Measurements from ENCODE around the gene IGF2.
"Not testable (repeated sequence)": the region's sequence is repeated elsewhere in the genome, so short reads cannot be mapped to it uniquely, and the experiment has no call there.

The IGF2 gene, protein sequence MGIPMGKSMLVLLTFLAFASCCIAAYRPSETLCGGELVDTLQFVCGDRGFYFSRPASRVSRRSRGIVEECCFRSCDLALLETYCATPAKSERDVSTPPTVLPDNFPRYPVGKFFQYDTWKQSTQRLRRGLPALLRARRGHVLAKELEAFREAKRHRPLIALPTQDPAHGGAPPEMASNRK

DNA sequence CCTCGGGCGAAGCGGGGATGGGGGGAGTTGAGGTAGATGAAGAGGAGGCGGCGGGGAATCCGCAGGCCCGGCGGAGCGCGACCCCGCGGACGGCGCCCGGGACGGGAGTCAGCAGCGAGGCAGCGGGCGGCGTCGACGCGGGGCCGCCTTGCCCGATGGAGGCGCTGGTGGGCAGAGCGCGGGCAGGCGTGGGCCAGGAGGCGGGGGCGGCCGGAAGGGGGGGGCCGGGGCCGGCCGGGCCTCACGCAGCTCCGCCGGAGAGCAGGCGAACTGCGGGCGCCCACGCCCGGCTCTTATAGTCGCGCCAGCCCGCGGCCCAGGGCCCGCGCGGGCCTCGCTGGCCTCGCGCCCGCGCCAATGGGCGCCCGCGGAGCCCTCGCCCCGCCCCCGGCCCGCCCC is at the start of gene IGF2:
Gene IGF2 (minus strand): TSS at position 267 of the 399 bp plus-strand sequence. CDS start 3,866 bp downstream, outside the sequence.
- DNase-seq, result no peak

DNA sequence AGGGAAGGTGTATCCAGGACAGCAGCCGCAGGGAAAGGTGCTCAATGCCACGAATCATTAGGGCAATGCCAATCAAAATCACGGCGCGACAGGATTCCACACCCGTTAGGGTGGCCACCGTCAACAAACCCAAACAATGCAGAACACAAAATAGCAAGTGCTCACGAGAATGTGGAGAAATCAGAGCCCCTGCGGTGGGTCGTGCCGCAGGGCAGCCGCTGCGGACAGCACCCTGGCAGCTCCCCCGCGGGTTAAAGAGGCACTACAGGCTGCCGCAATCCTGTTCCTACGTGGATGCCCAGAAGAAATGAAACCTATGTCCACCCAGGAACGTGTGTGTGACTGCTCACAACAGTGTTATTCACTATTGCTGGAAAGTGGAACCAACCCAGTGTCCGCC is 49.6 kb upstream of the IGF2 start:
- no peak for DNase-seq

DNA sequence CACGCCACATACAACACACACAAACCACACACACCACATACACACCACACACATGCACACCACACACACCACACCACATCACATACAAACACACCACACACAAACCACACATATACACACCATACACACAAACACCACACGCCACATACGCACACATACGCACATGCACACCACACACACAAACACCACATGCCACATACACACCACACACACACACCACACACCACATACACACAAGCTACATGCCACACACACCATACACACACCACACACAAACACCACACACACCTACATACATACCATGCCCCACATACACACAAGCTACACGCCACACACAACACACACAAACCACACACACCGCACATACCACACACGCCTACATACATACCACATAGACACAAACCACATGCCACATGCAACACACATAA is 48.1 kb upstream of the IGF2 start:
- DNase-seq, result no peak

DNA sequence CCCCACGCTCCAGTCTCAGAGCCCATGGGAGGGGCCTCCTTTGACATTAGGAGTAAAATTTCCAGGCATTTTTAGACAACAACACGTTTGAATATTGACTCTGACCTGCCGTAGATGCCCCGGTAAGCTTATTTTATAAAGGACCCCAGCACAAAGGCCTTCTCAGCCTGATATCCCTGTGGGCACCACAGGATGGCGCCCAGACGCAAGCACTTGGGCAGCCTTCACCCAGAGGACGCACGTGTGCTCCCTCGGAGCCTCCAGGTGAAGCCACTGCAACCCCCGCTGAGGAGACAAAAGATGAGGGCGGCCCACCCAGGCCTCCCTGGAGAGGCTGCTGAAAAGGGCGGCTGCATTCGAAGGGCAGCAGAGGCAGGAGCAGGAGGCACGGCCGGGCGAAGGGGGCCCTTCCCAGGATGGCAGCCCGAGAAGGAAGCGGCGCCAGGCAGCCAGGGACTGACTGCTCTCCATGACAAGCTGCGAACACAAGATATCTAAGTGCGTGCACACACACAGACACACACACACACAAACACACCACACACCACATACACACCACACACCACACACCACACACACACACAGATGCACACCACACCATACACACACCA is 47.6 kb upstream of the IGF2 start:
- no peak for DNase-seq

DNA sequence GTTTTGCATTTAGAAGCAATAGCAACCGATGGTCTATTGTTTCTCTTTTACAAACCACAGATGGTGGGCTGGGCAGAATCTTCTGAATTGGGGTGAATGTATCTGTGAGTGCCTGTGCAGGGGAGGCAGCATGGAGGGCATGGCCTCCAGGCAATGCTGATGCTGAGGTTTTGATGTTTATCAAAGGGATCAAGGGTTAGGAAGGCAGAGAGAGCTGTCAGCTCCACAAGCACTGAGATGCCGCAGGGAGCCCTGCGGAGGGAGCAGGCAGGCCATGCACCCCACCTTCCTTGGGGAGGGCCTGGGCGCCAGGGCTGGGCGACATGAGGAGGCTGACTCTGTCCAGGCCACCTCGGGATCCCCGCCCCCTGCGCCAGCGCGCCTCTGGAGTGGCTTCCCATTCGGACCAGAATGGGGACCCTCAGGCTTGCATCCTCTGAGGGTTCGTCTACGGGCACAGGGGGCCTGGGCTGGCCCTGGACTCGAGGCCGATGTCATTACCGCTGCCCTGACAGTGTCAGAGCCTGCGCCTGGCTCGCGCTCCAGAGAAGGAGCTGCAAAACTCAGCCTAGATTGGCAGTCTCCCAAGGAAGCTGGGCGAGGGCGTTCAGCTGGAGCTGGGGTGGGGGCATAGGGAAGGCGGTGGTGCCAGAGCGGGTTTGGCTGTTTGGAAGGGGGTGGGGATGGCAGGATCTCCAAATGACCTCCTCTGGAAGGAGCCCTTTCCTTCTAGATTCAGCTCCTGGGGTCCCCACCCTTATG is 46.3 kb upstream of the IGF2 start:
- DNase-seq, result no peak

DNA sequence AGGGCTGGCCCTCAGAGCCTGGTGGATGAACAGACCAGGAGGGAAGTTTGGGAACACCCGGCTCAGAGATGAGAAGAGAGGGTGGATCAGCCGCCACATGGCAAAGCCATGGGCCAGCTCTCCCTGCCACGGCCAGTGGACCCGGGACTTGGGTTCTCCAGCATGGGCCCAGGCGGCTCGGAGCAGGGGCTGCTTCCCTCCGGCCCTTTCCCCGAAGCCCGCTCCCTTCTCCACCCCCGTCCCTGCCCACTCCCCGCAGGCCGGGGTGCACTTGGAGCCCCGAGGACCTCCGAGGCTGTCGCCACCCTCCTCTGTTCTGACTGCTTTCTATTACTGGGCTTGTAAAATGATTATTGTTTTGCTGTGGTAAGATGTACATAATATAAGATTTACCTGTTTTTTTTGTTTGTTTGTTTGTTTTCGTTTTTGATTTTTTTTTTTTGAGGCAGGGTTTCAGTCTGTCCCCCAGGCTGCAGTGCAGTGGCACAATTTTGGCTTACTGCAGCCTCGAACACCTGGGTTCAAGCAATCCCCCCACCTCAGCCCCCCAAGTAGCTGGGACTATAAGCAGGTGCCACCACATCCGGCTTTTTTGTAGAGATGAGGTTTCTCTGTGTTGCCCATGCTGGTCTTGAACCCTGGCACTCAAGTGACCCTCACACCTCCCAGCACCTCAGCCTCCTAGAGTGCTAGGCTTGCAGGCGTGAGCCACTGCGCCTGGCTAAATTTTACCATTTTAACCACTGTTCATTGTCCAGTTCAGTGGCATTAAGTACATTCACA is 43.7 kb upstream of the IGF2 start:
- no peak for DNase-seq

DNA sequence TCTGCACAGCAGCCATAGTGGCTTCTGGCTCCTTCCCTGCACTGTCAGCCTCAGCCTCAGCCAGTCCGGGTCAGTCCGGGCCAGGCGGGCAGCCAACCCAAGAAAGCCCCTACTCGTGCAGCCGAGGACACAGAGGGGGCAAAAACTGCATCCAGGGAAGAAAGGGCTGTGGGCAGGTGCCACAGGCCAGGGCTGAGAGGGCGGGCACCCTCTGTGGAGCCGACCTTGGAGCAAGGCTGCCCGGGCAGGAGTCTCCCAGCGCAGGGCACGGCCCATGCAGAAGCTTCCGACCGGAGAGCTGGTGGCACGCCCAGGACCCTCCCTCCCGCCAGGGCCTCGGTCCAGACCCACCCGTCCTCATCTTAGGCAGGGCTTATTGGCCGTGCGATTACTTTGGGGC is 42.9 kb upstream of the IGF2 start:
- DNase-seq, result no peak

DNA sequence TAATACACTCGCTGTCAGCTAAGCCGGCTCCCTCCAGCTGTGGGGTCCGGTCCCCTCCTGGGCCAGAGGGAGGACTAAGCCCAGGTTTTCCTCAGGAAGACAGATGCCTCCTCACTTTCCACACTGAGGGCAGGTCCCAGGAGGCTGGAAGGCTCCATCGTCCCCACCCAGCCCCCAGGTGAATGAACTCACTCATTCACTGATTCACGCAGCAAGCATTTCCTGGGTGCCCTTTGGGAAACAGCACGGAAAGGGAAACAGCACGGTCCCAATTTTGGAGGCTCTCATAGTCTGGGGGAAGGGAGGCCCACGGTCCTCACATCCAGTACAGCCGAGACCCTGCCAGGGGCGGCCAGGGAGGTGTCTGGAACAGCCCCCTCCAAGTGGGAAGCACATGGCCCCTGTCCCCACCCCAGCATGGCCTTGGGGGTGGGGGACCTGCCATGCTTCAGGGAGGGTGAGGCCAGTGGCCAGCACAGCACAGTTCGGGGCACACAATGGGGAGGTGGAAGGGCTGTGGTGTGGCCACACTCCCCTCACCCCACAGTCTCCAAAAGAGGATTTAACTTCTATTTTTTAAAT is 41.7 kb upstream of the IGF2 start:
- DNase-seq, result no peak

DNA sequence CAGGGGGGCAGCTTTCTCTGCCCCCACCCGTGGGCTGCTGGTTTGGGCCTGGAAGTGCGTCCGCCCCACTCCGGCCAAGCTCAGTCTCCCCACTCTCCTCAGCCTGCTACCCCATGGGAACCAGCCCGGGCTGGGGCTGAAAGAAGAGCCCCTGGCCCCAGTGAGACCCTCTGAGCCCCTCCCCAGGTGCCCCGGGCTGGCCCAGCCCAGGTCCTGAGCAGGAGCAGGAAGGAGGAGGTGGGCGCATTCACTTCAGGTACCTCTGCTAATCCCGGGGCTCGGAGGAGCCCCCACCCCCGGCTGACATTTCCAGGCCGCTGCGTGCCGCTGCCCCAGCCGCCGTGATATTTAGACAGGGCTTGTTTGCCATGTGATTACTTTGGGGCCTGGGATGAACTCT is 41.2 kb upstream of the IGF2 start:
- no peak for DNase-seq

DNA sequence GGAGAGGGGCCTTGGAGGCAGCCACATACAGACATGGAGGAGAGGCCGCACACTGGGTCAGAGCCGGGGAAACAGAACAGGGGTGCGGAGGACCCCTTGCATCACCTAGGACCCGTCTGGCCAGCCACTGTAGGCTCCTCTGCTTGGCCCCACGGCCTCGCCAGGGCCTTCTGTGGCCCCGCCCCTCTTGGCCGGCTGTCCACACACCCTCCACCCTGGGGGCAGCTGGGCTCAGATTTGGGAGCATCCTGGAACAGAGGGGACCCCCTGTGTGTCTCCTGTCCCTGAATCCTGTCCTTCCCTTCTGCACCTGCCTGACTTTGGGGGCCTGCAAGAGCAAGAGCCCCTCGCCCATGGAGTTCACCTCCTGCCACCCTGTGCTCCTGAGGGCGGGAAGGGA is 40.3 kb upstream of the IGF2 start:
- DNase-seq, result no peak

DNA sequence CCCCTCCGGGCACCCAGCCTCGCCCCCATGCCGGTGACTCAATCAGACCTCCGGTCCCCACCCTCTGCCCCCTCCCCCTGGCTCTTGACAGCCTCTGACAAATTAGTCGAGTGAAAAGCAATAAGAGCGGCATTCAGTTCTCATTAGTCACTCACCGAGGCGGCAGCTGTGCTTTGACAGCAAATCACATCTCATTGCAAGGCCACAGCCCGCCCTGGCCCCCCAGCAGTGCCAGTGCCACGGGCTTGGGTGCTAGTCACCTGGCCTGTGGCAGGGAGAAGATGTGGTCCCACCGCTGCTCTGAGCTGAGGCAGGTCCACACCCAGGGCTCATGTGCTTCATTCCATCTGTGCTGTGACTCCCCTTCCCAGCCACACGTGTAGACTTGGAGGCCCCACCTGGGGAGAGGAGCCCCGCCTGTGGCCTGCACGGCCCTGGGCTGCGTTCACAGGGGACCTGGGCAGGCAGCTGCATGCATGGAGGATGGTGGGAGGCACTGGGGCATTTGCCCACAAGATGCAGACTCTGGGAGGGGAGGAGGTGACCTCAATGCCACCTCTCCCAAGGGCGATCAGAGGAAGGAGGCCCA is 39.8 kb upstream of the IGF2 start:
- DNase-seq, result no peak

DNA sequence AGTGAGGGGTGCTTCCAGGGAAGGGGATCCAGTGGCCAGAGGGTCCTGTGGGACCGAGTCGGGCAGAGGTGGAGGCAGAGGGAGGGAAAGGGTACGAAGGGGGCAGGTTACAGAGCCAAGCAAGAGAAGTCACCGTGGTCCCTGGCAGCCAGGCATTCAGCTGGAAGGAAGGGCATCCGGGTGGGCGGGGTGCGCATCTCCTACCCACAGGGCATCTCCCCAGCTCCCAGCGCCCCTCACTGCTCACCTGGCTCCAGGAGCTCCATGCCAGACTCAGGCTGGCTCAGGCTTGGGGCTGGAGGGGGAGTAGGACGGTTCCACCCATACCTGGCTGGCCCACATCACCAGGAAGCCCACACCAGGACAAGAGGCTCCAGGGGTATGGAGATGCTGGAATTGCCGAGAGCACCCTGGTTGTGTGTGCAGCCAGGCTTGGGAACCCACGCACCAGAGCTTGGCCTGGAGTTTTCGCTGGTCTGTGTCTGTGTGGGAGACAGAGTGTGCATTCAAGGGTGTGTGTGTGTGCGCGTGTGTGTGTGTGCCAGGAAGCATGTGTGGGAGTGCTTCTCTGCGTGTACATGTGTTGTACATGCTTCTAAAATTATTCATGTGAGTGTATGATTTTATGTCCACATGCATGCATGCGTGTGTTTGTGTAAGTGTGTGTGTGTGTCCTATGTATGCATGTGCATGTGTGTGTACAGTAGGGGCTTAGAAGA is 39.0 kb upstream of the IGF2 start:
- not testable (repeated sequence) for DNase-seq

DNA sequence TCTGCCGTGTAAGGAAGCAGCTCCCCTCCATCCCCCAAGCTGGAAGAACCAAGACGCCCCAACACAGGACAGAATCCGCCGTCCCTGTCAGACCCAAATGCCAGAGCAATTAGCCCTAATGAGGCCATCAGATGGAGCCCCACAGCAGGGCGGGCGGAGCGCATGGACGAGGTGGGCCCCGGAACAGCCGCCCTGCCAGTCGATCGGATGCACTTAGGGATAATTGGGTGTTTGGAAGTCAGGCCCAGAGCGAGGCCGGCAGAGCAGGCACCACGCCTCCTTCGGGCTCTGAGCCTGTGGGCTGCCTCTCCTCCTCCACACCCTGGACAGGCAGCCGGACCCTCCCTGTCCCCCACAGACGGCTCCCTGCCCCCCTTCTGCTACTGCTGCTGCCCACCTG is 37.9 kb upstream of the IGF2 start:
- no peak for DNase-seq

DNA sequence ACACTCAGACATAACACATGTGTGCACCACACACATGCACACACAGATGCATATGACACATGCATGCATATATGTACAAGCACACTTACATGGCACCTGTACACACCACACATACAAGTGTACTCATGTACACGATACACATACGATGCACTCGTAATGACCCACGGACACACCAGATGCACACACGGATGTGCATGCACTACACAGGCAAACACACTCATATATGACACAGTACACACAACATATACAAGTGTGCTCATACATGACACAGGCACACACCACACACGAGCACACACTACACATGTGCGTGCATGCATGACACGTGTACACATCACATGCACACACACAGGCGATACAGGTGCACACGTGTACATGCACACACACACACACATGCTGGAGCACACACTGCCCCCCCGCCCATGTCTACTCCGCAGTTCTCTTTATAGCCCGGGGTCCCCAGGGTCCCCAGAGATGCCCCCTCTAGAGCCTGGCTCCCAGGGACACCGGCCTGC is 37.3 kb upstream of the IGF2 start:
- no peak for DNase-seq

DNA sequence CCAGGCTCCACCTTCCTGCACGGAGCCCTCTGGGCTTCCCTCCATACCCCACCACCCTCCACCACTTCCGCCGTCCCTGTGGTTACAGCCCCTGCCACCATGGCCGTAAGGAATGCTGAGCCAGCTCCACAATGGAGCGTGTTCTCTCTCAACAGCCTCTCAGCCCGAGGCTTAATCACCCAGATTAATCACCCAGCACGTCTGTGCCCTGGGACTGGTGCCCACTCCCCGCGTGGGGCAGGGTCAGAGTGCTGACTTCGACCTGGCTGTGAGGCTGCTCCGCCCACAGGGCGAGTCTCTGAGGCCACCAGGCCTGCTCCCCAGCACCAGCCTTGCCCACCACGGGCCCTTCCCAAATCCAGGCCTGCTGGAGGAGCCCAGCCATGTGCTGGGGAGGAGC is 36.5 kb upstream of the IGF2 start:
- no peak for DNase-seq

DNA sequence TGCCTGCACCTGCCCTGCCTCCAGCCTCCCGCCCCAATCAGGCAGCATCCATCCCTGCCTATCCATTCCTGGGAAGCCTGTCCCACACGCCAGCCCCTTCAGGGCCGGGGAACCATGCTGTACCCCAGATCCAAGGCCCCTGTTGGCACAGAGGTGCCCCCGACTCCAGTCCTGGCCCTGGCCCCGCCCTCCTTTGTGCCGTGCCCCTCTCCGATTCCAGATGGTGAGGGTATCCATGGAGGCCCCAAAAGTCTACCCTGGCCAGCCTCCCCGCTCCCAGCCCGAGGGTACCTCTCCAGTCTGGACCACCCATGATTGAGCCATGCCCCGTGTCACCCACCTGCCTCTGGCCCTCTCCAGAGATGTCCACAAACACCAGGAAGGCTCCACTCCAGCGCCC is 35.2 kb upstream of the IGF2 start:
- no peak for DNase-seq

DNA sequence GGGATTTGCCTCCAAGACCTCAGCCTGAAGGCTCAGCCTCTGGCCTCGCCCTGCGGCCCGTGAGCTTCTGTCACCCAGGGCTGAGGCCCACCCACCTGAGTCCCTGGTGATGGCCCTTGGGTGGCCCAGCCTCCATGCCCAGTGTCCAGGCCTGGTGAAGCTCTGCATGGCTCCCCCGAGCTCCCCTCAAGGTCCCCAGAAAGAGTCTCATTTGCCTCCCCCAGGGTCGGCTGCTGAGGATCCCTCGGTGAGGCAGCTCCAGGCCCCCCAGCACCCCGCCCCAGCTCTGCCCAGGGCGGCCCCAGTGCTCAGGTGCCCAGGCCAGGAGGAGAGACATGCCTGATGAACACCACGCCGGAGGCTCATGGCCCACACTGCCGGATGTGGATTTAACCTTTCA is 34.6 kb upstream of the IGF2 start:
- no peak for DNase-seq

DNA sequence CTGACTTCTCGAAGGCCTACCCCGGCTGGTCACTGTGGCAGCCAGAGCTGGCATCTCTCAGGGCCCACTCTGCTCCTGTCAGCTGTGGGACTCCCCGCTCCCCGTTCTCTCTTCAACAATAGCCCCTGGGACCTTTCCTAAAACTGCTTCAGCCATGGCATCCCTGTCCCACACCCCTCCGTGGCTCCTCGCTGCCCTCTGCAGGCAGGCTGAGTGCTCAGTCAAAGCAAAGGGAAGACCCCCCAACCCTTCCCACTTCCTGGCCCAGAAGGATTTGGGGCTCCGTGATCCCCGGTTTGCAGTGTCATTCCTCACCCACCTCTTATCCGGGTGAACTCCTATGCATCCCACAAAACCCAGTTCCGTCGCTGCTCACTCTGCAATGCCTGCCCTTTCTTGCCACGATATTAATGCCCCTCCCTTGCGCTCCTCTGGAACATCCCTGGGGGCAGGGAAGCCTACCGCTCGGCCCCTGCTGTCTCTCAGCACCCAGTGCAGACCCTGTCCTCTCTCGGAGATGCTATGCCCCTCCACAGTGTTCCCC is 34.0 kb upstream of the IGF2 start:
- no peak for DNase-seq

DNA sequence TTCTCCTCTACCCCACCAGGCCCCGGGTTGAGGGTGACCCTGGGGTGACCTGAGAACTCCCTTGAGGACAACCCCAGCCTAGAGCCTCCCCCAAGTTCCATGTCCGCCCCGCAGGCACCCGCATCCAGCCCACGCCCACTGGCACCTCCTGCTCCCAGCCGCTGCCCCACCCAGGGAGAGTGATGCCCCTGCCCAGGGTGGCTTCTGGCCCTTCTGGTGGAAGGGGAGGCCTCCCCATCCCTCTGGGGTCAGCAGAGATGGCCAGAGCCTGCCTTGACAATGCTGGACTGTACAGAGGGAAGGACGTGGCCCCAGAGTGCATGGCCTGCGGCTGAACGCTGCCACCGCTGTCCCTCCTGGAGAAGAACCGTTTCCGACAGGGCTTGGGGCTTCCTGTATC is 33.5 kb upstream of the IGF2 start:
- DNase-seq, result no peak

DNA sequence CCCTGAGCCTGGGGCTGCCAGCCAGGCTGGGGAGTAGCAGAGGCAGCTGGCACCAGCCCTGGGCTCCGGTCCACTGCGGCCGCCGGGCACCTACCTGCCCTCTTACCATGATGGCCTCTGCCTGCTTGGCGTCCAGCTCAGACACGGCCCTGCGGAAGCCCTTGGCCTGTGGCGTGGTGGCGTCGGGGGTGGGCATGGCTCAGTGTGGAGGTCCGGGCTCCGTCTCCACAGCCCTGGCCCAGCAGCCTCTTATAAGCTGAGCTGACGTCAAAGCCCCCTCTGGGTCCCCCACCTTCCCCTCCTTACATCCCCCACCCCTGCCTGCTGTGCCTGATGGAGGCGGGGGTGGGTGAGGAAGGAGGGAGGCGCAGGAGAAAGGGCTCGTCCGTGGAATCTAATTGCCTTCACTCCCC is 32.4 kb upstream of the IGF2 start, which contains the start of gene TH:
Gene TH (minus strand): TSS at position 225 of the 413 bp plus-strand sequence. CDS start 29 bp downstream, at position 196.
- no peak for DNase-seq
